GM12865 (cell line): ENCODE measurements around the gene TMPRSS9.
A peak's percentile ranks its signal among the peaks of the same experiment; 100 is the strongest.
"Not testable (repeated sequence)": the region's sequence is repeated elsewhere in the genome, so short reads cannot be mapped to it uniquely, and the experiment has no call there.

Experiments used
- DNase-seq: peaks from one replicate; pipeline ENCODE4 v3.0.0; 2010; ENCODE audit warnings: low read depth
- H3K4me3 ChIP-seq: 2 replicates; pipeline ENCODE4 v1.5.1; 2011; ENCODE audit warnings: mild to moderate bottlenecking, low read depth, low read length, control low read depth
- TF ChIP-seq, protein P1 (sequence below): IDR thresholded peaks from 2 replicates; pipeline ENCODE4 v1.5.1; 2011; ENCODE audit warnings: low read length, control low read depth, low read depth, inconsistent platforms; ENCODE audit not compliant: insufficient read depth; ENCODE audit errors: missing control alignments

Gene TMPRSS9

GRCh38 chr19:2387367-2388288 is 27.6 kb downstream of the TMPRSS9 start:
- TF ChIP-seq, protein P1, sequence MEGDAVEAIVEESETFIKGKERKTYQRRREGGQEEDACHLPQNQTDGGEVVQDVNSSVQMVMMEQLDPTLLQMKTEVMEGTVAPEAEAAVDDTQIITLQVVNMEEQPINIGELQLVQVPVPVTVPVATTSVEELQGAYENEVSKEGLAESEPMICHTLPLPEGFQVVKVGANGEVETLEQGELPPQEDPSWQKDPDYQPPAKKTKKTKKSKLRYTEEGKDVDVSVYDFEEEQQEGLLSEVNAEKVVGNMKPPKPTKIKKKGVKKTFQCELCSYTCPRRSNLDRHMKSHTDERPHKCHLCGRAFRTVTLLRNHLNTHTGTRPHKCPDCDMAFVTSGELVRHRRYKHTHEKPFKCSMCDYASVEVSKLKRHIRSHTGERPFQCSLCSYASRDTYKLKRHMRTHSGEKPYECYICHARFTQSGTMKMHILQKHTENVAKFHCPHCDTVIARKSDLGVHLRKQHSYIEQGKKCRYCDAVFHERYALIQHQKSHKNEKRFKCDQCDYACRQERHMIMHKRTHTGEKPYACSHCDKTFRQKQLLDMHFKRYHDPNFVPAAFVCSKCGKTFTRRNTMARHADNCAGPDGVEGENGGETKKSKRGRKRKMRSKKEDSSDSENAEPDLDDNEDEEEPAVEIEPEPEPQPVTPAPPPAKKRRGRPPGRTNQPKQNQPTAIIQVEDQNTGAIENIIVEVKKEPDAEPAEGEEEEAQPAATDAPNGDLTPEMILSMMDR = no peak
- DNase-seq = no peak
- no peak overlapping the region for H3K4me3 ChIP-seq

GRCh38 chr19:2389594-2389993 is 29.5 kb downstream of the TMPRSS9 start:
- no peak for DNase-seq
- TF ChIP-seq, protein P1 = no peak
- H3K4me3 ChIP-seq = no peak overlapping the region

GRCh38 chr19:2391118-2391725 is 31.2 kb downstream of the TMPRSS9 start:
- DNase-seq = peak; percentile 83
- H3K4me3 ChIP-seq = no peak overlapping the region
- TF ChIP-seq, protein P1 = peak; percentile 78

DNA sequence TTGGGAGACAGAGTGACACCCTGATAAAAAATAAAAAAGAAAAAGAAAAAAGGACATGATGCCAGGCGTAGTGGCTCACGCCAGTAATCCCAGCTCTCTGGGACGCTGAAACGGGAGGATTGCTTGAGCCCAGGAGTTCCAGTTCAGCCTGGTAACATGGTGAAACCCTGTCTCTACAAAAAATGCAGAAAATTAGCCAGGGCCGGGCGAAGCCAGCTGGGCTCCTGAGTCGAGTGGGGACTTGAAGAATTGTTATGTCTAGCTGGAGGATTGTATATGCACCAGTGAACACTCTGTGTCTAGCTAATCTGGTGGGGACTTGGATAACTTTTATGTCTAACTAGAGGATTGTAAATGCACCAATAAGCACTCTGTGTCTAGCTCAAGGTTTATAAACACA is 32.3 kb downstream of the TMPRSS9 start:
- TF ChIP-seq, protein P1 = no peak
- no peak overlapping the region for H3K4me3 ChIP-seq
- DNase-seq = no peak

DNA sequence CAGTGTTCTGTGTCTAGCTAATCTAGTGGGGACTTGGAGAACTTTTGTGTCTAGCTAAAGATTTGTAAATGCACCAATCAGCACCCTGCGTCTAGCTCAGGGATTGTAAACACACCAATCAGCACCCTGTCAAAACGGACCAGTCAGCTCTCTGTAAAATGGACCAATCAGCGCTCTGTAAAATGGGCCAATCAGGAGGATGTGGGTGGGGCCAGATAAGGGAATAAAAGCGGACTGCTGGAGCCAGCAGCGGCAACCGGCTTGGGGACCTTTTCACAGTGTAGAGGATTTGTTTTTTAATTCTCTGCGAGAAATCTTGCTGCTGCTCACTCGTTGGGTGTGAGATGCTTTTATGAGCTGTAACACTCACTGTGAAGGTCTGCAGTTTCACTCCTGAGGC is 32.8 kb downstream of the TMPRSS9 start:
- not testable (repeated sequence) for DNase-seq, H3K4me3 ChIP-seq

GRCh38 chr19:2394054-2394441 is 34.0 kb downstream of the TMPRSS9 start:
- peak overlapping the region; percentile 52 for H3K4me3 ChIP-seq
- no peak for DNase-seq
- TF ChIP-seq, protein P1 = no peak

DNA sequence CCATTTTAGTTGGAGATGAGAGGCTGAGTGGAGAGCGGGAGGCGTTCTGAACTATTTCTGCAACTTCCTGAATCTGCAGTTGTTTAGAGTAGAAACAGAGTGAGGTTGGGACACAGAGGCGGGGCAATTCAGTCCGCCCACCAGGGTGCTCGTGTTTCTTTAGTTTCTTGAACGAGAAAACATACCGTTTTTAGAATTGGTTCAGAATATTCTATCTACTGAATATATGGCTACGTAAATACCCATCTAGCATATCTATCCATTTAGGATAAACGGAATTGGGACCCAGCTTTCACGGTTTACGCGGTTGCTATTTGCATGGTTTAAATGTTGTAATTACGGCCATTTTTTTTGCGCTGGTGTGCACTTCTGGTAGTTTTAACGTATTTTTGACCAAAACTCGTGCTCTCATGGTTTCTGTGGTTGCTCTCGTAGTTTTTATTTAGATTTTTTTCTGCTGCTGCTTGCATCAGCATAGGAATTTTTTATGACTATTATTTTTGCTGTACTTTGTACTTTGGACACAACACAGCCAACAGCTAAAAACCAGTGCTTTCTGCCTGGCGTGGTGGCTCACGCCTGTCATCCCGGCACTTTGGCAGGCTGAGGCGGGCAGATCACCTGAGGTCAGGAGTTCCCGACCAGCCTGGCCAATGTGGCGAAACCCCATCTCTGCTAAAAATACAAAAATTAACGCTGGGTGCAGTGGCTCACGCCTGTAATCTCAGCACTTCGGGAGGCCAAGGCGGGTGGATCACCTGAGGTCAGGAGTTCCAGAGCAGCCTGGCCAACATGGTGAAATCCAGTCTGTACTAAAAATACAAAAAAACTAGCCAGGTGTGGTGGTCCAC is 34.6 kb downstream of the TMPRSS9 start:
- peak overlapping the region; percentile 52 for H3K4me3 ChIP-seq
- DNase-seq = peak; percentile 72
- TF ChIP-seq, protein P1 = no peak

GRCh38 chr19:2395293-2395829 is 35.3 kb downstream of the TMPRSS9 start:
- H3K4me3 ChIP-seq, DNase-seq: not testable (repeated sequence)

- H3K4me3 ChIP-seq, DNase-seq: not testable (repeated sequence)
Observed at GRCh38 chr19:2397173-2397572, 37.1 kb downstream of the TMPRSS9 start.
